Measurements from ENCODE around the gene NCOR2. TPM values are rescaled to one million over a fixed set of nuclear protein-coding genes. Genes with fewer than 3 reads are reported as not detected.
A peak's percentile ranks its signal among the peaks of the same experiment; 100 is the strongest.

NCOR2 gene
- total and polyA plus RNA-seq, 10 of the 15 experiments (the other 5 are each of a cell fraction or from before 2014, with no cell fraction given) = 0.43 to 179 (median 14.9) TPM

GRCh38 chr12:124566161-124566996 lies 1.0 kb downstream of the NCOR2 start (continued):
- TF ChIP-seq CEBPZ (IDR thresholded peaks at IDR 0.05; ENCODE audit: low read depth, low read length) (no peak), HDAC2 (IDR thresholded peaks at IDR 0.05) (no peak), JUND (IDR thresholded peaks at IDR 0.05; ENCODE audit: low read depth, low read length) (no peak), RBBP5 (conservative IDR thresholded peaks at IDR 0.05) (no peak), FOS (IDR thresholded peaks at IDR 0.05; ENCODE audit: borderline replicate concordance, extremely low read depth, insufficient read length) (no peak), ZNF687 (IDR thresholded peaks at IDR 0.05) (no peak), PAX5 (IDR thresholded peaks at IDR 0.05; ENCODE audit: borderline replicate concordance, low read depth, low read length) (no peak), NR2C2 (IDR thresholded peaks at IDR 0.05; ENCODE audit: borderline replicate concordance, control insufficient read depth, insufficient read length, low read depth) (no peak), RCOR1 (conservative IDR thresholded peaks at IDR 0.05; ENCODE audit: low read depth, low read length) (no peak), ZBTB40 (IDR thresholded peaks at IDR 0.05; ENCODE audit: borderline replicate concordance) (no peak), GATAD2B (conservative IDR thresholded peaks at IDR 0.05; ENCODE audit: low read depth) (peak; percentile 53), SMC3 (IDR thresholded peaks at IDR 0.05; ENCODE audit: borderline replicate concordance, low read length) (no peak), HCFC1 (IDR thresholded peaks at IDR 0.05; ENCODE audit: low read length) (no peak), TBL1XR1 (IDR thresholded peaks at IDR 0.05; ENCODE audit: low read depth, low read length) (no peak), ATF7 (IDR thresholded peaks at IDR 0.05; ENCODE audit: low read depth) (no peak)
- TF ChIP-seq, protein P1, sequence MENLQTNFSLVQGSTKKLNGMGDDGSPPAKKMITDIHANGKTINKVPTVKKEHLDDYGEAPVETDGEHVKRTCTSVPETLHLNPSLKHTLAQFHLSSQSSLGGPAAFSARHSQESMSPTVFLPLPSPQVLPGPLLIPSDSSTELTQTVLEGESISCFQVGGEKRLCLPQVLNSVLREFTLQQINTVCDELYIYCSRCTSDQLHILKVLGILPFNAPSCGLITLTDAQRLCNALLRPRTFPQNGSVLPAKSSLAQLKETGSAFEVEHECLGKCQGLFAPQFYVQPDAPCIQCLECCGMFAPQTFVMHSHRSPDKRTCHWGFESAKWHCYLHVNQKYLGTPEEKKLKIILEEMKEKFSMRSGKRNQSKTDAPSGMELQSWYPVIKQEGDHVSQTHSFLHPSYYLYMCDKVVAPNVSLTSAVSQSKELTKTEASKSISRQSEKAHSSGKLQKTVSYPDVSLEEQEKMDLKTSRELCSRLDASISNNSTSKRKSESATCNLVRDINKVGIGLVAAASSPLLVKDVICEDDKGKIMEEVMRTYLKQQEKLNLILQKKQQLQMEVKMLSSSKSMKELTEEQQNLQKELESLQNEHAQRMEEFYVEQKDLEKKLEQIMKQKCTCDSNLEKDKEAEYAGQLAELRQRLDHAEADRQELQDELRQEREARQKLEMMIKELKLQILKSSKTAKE (IDR thresholded peaks at IDR 0.05; ENCODE audit: low read depth, poor library complexity, severe bottlenecking) = no peak
